Heart left ventricle (tissue), 13 donors: ENCODE results near the gene GRM7.

Experiments used
- CTCF ChIP-seq, 12 donors: fragments of 200-600 bp; sonication (generic) in 4 of 12; IDR thresholded peaks; one replicate each; pipeline versions ENCODE4 v1.5.0 to v1.8.0; 2018 to 2022; ENCODE audit warnings: antibody characterized with exemption in 12 of 12, mild to moderate bottlenecking in 5 of 12
- POLR2A ChIP-seq, 2 donors: fragments of 450-650 bp; IDR thresholded peaks; one replicate each; pipeline ENCODE4 v1.6.1; 2017; ENCODE audit warnings: antibody characterized with exemption in 2 of 2, mild to moderate bottlenecking in 2 of 2, moderate library complexity in 2 of 2
- donor health status: ischemic (EF 13 %, LVEDD 7.1; RV severe dilation, severe dysfunction).
- donor health status: DM: no; HTN: yes; CAD: no.
- donor health status: DM: no; HTN: no; CAD: no.
- donor health status: ischemic (EF 25% LVEDD 6.9; RV normal size, moderate dysfunction).
- donor health status: ischemic (EF 25% LVEDD 5.7; RV mildly dilated, moderate dysfunction).
- donor health status: ischemic (EF 35%, LVEDD 5.7; RV mildly dilated, moderate dysfunction).
- donor health status: nonischemic (EF 11% LVEDD 7.7; RV severe dilation, severe dysfunction).
- donor health status: DM: yes; HTN: yes; CAD: no.
- donor health status: PGD.
- donor health status: ischemic (EF 29% LVEDD 5.4; RV normal size, mild dysfunction).
- donor health status: nonischemic (EF 23%, LVEDD 6.1; RV moderate dilation, normal function).

GRCh38 chr3:7610634-7611033 is 749.7 kb downstream of the GRM7 start:
- TF ChIP-seq CTCF (IDR thresholded peaks at IDR 0.05) (no peak), POLR2A (IDR thresholded peaks at IDR 0.05) (no peak)
